NCI-H1092 treated with DMSO at 0.1 percent for 48 hours (cell line): ENCODE measurements around the gene PTPRT.

ENCODE experiments used
- DNase-seq: peaks from one replicate; lab custom pipeline; 2025; lab: John Stamatoyannopoulos, UW

The PTPRT gene

DNA sequence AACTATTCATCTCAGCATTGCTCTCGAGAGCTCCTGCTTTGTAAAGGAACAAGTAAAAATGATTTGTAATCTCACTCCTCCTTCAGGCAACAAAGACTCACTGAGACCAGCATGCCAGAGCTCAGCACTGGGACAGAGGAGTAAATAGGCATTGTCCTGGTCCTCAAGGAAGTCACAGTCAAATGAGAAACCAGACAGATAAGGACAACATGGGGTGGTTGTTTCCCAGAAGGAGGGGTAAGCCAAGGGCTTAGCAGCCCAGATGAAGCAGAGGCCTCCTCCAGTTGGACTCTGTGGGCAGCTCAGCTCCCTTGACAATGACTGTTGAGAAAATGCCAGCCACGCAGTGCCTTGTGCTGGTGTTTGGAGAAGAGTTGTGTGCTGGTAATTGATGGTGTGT is 1145.8 kb downstream of the PTPRT start:
- DNase-seq: no peak

DNA sequence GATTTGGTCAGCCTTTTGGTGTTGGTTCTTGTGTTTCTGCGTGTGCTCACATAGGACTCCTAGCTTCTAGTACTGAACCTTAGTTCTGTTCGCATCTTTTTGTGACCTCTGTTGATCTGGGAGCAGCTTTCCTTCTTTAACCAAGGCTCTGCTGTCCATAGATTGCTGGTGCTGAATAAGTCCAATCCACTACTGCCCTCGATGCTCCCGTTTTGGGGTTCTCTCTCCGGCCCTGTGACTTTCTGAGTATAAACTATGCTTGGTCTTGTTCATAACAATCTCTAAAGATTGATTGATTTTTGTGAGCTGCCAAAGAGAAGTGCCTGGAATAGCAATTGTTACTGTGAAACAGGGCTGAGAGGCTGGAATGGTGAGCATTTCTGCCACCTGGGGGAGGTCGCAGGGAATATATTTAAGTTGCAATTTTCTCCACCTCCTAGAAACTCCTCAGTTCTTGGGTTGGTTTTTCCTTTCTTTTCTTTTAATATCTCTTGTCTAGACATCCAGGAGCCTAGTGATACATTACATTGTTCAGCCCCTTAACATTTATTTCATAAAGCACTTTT is 1148.6 kb downstream of the PTPRT start:
- no peak for DNase-seq

DNA sequence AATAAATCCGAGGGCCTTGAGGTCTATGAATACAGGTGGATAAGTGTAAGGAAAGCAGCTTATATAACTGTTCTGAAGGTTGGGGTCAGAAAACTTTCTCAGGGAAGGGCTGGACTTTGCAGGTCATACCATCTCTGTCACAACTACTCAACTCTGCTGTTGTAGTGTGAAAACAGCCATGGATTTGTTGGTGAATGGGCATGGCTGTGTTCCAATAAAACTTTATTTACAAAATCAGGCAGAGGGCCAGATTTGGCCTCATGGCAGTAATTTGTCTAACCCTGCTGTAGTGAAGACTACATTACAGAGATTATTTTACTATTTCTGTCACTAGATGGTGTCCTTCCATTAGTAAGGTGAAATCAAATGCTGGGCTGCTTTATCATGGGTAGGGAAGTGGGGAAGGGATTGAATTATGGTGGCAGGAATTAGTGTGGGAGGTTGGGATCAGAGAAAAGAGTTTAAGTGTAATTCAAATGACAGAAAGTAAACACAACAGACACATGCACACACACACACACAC is 1161.9 kb downstream of the PTPRT start:
- peak; percentile 54 for DNase-seq

DNA sequence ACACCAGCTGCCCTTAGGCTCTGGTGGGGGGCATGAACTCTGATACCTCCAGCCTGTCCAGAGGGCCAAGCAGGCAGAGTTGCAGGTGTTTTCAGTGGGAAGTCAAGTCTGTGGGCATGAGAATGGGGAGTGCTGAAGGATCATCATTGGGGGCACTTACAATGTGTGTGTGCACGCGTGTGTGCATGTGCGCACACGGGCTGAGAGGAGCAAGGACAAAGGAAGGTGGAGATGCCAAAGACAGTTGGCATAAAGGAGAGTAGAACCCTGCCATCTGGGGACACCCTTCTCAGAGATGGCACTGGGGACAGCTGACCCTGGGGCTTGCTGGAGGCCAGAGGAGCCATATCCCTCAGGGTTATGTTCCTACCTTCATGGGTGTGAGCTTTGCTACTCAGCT is 1163.1 kb downstream of the PTPRT start:
- no peak for DNase-seq

DNA sequence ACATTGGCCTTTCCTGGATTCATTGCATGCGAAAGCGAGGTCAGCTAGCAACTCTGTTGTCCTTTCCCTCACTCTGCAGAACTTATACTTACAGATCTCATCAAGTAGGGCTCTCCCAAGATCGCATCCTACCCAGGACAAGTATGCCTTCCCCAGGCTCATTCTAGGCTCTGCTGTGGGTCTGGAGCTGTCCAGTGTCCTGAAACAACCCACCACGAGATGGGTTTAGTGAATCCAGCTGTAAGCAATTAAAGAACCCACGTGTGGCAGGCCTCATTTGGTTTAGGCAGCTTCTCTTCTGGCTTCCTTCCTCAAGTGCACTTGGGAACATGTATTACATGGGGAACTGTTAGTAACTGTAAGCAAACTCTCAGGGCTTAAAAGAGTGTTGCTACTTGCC is 1165.1 kb downstream of the PTPRT start:
- no peak for DNase-seq
